Activated CD4-positive, alpha-beta T cell treated with anti-CD3 and anti-CD28 coated beads for 36 hours (primary cell): ENCODE measurements around the gene MTIF3. TPM values are rescaled to one million over a fixed set of nuclear protein-coding genes. Genes with fewer than 3 reads are reported as not detected.
A peak's percentile ranks its signal among the peaks of the same experiment; 100 is the strongest.

ENCODE experiments used
- ATAC-seq: fragments of 200-7000 bp; cut with Tn5 transposase; one replicate; pipeline ENCODE4 v1.10.0; 2021; ENCODE audit warnings: mild to moderate bottlenecking, moderate library complexity
- CTCF ChIA-PET: fragments of 350-600 bp; sonication (Branson Sonifier 250); formaldehyde crosslinking; loops from one replicate; lab custom pipeline; 2021; ENCODE audit warnings: antibody characterized with exemption; lab: Charles Lee
- POLR2A ChIA-PET: fragments of 350-600 bp; sonication (Branson Sonifier 250); formaldehyde crosslinking; loops from one replicate; lab custom pipeline; 2021; ENCODE audit warnings: antibody characterized with exemption, inconsistent platforms; lab: Charles Lee
- DNase-seq: peaks from one replicate; pipeline ENCODE4 v3.0.0-alpha.2; 2020
- H3K27ac Mint-ChIP-seq: one replicate; pipeline ENCODE4 v1.8.0; 2021; ENCODE audit warnings: mixed read lengths
- H3K27me3 Mint-ChIP-seq: one replicate; pipeline ENCODE4 v1.8.0; 2021; ENCODE audit warnings: mixed read lengths
- H3K36me3 Mint-ChIP-seq: one replicate; pipeline ENCODE4 v1.8.0; 2021; ENCODE audit warnings: low read depth, mixed read lengths
- H3K4me1 Mint-ChIP-seq: one replicate; pipeline ENCODE4 v1.8.0; 2021; ENCODE audit warnings: mixed read lengths
- H3K4me3 Mint-ChIP-seq: one replicate; pipeline ENCODE4 v1.8.0; 2021; ENCODE audit warnings: mild to moderate bottlenecking, moderate library complexity, mixed read lengths
- H3K9me3 Mint-ChIP-seq: one replicate; pipeline ENCODE4 v1.8.0; 2021; ENCODE audit warnings: low read depth, mixed read lengths
- intact Hi-C, 2 experiments: fragments of 100-400 bp; cut with DNase I in 1 of 2; cut with micrococcal nuclease in 1 of 2; formaldehyde crosslinking; loops; one replicate each; pipeline versions ENCODE4 v1.14.2 to v1.15.1; 2022 to 2024; cut with DNase I, micrococcal nuclease
- total RNA-seq, 2 experiments: library from RNA; stranded (reverse); gene quantifications; one replicate each; pipeline ENCODE4 v1.2.3, GENCODE V29; 2021

The MTIF3 gene
- 10 to 100 TPM; 27.5 to 43.0 TPM for total RNA-seq

DNA sequence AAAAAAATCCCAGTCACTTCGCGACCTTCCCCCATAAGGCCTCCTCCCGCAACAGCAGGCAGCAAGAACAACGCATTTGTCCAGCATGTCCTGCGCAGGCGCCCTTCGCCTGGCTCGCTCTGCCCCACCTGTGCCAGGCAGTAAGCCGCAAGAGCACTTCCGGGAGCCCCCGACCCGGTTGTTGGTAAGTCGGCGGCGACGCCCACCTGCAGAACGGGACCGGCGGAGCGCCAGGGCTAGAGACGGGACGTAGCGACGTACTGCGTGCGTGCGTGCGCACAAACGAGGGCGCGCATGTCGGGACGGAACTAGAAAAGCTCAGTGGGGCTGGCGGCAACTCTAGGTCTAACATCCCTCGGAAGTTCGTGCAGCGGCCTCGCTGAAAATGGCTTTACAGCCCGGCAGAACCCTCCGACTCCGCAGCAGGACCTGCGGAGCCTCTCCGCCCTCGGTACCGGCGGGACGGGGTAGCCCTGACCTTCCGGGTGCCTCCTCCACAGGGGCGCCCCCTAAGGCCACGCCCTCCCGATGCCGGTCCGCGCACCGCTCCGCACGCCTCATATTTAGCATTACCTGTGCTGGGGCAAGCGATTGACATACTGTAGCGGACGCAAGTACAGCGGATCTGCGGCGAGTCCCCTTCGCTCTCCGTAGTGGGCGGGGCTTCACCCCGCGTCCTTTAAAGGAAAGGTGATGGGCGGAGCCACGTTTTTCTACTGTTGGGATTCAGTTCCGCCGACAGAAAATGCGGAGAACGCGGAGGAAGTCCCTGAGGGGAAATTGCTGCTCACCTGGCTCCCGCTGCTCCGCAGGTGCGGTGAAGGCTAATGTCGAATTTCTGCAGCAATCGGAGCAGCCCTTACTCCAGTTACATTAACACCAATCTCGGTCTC, at the start of gene MTIF3:
Gene MTIF3, minus strand, starts transcription at position 629 of the 893 bp plus-strand sequence. CDS start 10,116 bp downstream, outside the sequence.
- Mint-ChIP-seq H3K9me3 (no peaks in the 10 kb centered on the region), H3K36me3 (peaks cover 11% of the 10 kb centered on the region), H3K27ac (peak within 1 kb of the TSS; percentile 99), H3K27me3 (no peaks in the 10 kb centered on the region), H3K4me1 (peaks cover 53% of the 10 kb centered on the region), H3K4me3 (peak within 1 kb of the TSS; percentile 89)
- intact Hi-C loops, result loop anchor here (1.0 to 5.0 kb wide), 9 partner anchors 24 to 1229 kb away; partner anchors contain the start of genes POLR1D (in 2 of the 2), GTF3A (in 1 of the 2), PAN3 (in 1 of the 2) and RPL21 (in 1 of the 2)
- CTCF ChIA-PET, result interaction anchor here (1.1 to 3.0 kb wide), 2 partner anchors 24 to 28 kb away, joined by 3 to 23 read pairs; partner anchors contain the start of gene GTF3A
- DNase-seq (peak; percentile 98), ATAC-seq (peak; percentile 86)
- POLR2A ChIA-PET, result interaction anchor here (0.6 to 5.3 kb wide), 3 partner anchors 24 to 171 kb away, joined by 3 to 42 read pairs (median 4); partner anchors contain the start of gene GTF3A

DNA sequence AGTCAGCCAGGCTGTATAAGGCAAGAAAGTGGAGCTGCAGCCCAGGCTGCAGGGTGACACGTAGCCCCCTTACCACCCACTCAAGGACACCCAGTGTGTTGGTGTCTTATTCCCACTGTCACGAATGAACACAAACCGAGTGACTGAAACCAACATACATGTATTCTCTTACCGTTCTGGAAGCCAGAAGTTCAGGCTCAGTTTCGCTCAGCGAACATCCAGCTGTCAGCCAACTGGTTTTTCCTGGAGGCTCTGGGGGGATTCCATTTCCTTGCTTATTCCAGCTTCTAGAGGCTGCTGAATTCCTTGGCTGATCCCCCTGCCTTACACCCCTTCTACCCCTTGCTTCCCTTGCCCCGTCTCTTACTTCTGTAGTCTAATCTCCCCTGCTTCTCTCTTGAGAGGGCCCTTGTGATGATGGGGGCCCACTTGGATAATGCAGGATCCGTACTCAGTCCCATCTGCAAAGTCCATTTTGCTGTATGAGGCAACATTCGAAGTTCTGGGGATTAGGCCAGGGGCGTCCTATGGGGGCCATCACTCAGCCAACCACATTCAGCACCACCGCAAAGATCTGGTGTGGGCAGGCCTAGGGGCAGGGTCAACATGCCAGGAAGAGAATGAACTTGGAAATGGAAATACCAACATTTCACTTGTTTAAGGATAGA, 47.3 kb upstream of the MTIF3 start:
- no peak for ATAC-seq
- no peaks in the 10 kb centered on the region for H3K4me1 Mint-ChIP-seq
- H3K27me3 Mint-ChIP-seq, result no peaks in the 10 kb centered on the region
- ChIA-PET POLR2A (no interaction called here), CTCF (no interaction called here)
- no peak for DNase-seq
- H3K36me3 Mint-ChIP-seq, result no peaks in the 10 kb centered on the region
- no peak overlapping the region for H3K4me3 Mint-ChIP-seq
- H3K9me3 Mint-ChIP-seq, result no peaks in the 10 kb centered on the region
- intact Hi-C loops, result no loop called here
- no peak overlapping the region for H3K27ac Mint-ChIP-seq

DNA sequence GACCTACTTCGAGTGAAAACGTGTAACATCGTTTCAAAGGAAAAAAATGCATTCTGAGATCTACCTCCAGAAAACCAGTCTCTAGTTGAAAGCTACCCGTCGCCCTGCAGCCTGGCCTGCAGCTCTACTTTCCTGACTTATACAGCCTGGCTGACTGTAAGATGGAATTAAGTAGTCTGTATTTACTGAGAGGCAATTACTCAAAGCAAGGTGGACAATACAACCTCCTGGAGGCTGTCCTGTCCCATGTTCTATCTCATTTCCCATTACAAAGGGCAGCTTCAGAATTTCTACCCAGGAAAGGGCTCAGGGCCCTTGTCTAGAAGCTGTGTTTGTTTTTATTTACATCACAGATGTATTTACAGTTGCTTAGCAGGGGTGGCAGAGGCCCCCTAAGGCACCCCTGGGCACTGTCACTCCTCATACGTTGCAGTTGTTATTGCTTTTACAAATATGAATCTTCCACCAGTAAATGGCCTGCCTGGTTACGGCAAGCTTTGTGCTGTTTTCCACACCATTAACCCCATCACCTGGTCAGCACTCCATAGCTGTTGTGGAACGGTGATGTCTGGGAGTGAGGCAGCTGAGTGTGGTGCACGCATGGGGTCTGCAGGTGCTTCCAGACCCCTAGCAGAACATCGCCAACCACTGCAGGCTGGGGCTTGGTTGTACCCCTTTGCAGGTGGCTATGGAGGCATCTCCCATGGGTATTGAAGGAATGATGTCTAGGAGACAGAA, 46.3 kb upstream of the MTIF3 start:
- intact Hi-C loops, result no loop called here
- Mint-ChIP-seq H3K27me3 (no peaks in the 10 kb centered on the region), H3K27ac (no peak overlapping the region), H3K36me3 (no peaks in the 10 kb centered on the region), H3K4me1 (no peaks in the 10 kb centered on the region), H3K4me3 (no peak overlapping the region), H3K9me3 (no peaks in the 10 kb centered on the region)
- POLR2A ChIA-PET, result no interaction called here
- DNase-seq (no peak), ATAC-seq (no peak)
- CTCF ChIA-PET, result interaction anchor here (0.6 kb wide), 1 partner anchor 198 kb away, joined by 3 read pairs; no protein-coding TSS in a partner anchor

DNA sequence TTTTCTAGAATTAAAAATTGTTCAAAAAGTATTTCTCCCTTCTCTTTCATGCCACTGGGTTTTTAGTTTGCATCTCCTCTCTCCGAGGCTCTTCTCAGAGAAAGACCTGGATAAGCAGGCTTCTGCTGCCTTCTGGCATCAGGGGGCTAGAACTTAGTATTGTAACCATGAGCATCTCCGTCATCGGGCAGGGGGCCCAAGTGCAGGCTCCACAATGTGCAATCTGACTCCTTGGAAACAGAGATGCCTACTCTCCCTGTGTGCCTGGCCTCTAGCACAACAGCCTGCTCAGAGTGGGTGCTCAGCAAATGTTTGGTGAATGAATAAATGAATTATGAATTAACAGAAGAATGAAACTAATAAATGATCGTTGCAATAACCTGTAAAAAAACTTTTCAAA, 45.6 kb upstream of the MTIF3 start:
- no peak overlapping the region for H3K27ac Mint-ChIP-seq
- DNase-seq (no peak), ATAC-seq (no peak)
- no peaks in the 10 kb centered on the region for H3K4me1 Mint-ChIP-seq
- H3K27me3 Mint-ChIP-seq, result no peaks in the 10 kb centered on the region
- ChIA-PET CTCF (interaction anchor here (0.6 kb wide), 1 partner anchor 198 kb away, joined by 3 read pairs; no protein-coding TSS in a partner anchor), POLR2A (no interaction called here)
- H3K4me3 Mint-ChIP-seq, result no peak overlapping the region
- H3K9me3 Mint-ChIP-seq, result no peaks in the 10 kb centered on the region
- intact Hi-C loops, result no loop called here
- no peaks in the 10 kb centered on the region for H3K36me3 Mint-ChIP-seq

GRCh38 chr13:27495551-27495950, 45.2 kb upstream of the MTIF3 start:
- CTCF ChIA-PET, result no interaction called here
- Mint-ChIP-seq H3K27me3 (no peaks in the 10 kb centered on the region), H3K4me3 (no peak overlapping the region), H3K36me3 (no peaks in the 10 kb centered on the region), H3K9me3 (no peaks in the 10 kb centered on the region), H3K27ac (no peak overlapping the region), H3K4me1 (no peaks in the 10 kb centered on the region)
- no peak for ATAC-seq
- POLR2A ChIA-PET, result no interaction called here
- DNase-seq, result no peak
- intact Hi-C loops, result no loop called here

DNA sequence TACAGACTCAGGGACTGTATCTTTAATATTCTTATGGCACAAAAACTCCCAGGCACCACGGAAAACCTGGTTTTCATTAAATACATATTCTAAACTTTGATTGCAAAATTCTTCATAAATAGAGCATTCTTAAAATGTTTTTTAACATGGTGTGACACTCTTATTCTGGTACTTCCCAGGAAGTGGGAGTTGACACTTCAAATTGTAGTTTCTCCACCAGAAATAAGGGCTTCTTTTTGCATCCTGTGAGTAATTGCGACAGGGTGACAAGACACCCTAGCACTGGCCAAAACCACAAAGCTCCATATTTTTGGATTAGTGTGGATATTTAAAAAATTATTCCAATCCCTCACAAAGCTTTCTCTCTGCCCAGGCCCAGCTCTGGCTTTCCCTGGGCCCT, 43.6 kb upstream of the MTIF3 start:
- CTCF ChIA-PET, result no interaction called here
- Mint-ChIP-seq H3K27me3 (no peaks in the 10 kb centered on the region), H3K36me3 (no peaks in the 10 kb centered on the region), H3K9me3 (no peaks in the 10 kb centered on the region), H3K4me3 (no peak overlapping the region), H3K4me1 (no peaks in the 10 kb centered on the region), H3K27ac (no peak overlapping the region)
- no peak for DNase-seq
- ATAC-seq, result no peak
- intact Hi-C loops, result no loop called here
- POLR2A ChIA-PET, result no interaction called here

DNA sequence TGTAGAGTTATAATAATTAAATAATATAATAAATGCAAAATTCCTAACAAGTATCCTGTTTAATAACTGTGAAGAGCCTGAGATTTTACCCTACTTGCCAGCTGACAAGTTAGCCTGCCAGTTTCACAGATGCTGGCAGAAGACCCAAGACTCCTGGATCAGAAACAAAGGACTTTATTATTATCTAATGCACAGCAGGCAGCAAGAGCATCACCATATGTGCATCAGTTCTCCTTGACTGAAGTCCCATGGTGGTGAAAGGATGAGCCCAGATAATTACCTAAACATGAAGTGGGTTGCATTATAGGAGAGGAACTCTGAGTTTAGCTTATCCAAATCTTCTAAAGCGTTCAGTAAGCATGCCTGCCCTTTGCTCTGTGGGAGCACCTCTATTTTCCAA, 39.1 kb upstream of the MTIF3 start:
- Mint-ChIP-seq H3K27me3 (no peaks in the 10 kb centered on the region), H3K36me3 (no peaks in the 10 kb centered on the region), H3K9me3 (no peaks in the 10 kb centered on the region), H3K27ac (no peak overlapping the region), H3K4me1 (no peaks in the 10 kb centered on the region), H3K4me3 (no peak overlapping the region)
- POLR2A ChIA-PET, result no interaction called here
- no peak for ATAC-seq
- no peak for DNase-seq
- intact Hi-C loops, result no loop called here
- CTCF ChIA-PET, result no interaction called here

DNA sequence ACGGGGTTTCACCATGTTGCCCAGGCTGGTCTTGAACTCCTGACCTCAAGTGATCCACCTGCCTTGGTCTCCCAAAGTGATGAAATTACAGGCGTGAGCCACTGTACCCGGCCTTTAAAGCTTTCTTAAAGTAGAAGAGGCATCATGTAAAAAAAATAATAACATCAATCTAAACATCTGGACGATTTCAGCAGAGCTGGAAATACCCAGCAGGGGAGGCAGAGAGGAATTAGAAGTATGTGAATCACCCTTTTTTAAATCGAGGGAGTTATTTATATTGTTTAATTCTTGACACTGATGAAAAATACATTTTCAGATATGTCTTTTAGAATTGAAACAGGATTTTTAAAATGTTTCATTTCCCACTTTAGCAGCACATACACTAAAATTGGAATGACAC, 37.4 kb upstream of the MTIF3 start:
- no peak for DNase-seq
- Mint-ChIP-seq H3K27me3 (no peaks in the 10 kb centered on the region), H3K4me1 (no peaks in the 10 kb centered on the region), H3K4me3 (no peak overlapping the region), H3K27ac (no peak overlapping the region), H3K9me3 (peaks cover 2% of the 10 kb centered on the region), H3K36me3 (no peaks in the 10 kb centered on the region)
- ChIA-PET POLR2A (no interaction called here), CTCF (interaction anchor here (0.6 kb wide), 1 partner anchor 471 kb away, joined by 3 read pairs; no protein-coding TSS in a partner anchor)
- intact Hi-C loops, result no loop called here
- no peak for ATAC-seq

GRCh38 chr13:27483421-27483820, 33.1 kb upstream of the MTIF3 start:
- H3K36me3 Mint-ChIP-seq, result no peaks in the 10 kb centered on the region

GRCh38 chr13:27482983-27483382, 32.6 kb upstream of the MTIF3 start:
- Mint-ChIP-seq H3K4me1 (peaks cover 4% of the 10 kb centered on the region), H3K27ac (no peak overlapping the region), H3K27me3 (no peaks in the 10 kb centered on the region), H3K4me3 (no peak overlapping the region), H3K36me3 (no peaks in the 10 kb centered on the region), H3K9me3 (peaks cover 2% of the 10 kb centered on the region)
- ChIA-PET CTCF (interaction anchor here (1.2 kb wide), 1 partner anchor 73 kb away, joined by 3 read pairs; no protein-coding TSS in a partner anchor), POLR2A (no interaction called here)
- intact Hi-C loops, result loop anchor here in 1 of 2 experiments (5.0 kb wide), 1 partner anchor 344 kb away; no protein-coding TSS in a partner anchor
- DNase-seq, result no peak
- ATAC-seq, result no peak

More at GRCh38 chr13:27483421-27483820, 33.1 kb upstream of the MTIF3 start:
- Mint-ChIP-seq H3K4me3 (no peak overlapping the region), H3K9me3 (peaks cover 2% of the 10 kb centered on the region), H3K4me1 (no peaks in the 10 kb centered on the region), H3K27me3 (no peaks in the 10 kb centered on the region), H3K27ac (no peak overlapping the region)
- DNase-seq, result no peak
- ChIA-PET POLR2A (no interaction called here), CTCF (interaction anchor here (1.1 kb wide), 1 partner anchor 10 kb away, joined by 4 read pairs; no protein-coding TSS in a partner anchor)
- no peak for ATAC-seq
- intact Hi-C loops, result loop anchor here in 1 of 2 experiments (5.0 kb wide), 1 partner anchor 344 kb away; no protein-coding TSS in a partner anchor
